Measurements from ENCODE around the gene MFAP4. TPM values are rescaled to one million over a fixed set of nuclear protein-coding genes. Genes with fewer than 3 reads are reported as not detected.

MFAP4 gene
- total and polyA plus RNA-seq, 12 donors = 7.2 to 84.5 (median 31.9) TPM

GRCh38 chr17:19388791-19389785, 2.1 kb upstream of the MFAP4 start:
- Histone ChIP-seq H3K4me3 (no peak overlapping the region), H3K27me3 (no peaks in the 10 kb centered on the region), H3K36me3 (replicated peaks in 1 of 2) (peaks cover 0 to 5% of the 10 kb centered on the region in 2 donors), H3K27ac (peak overlapping the region; percentile 40 to 96 (median 73)), H3K9me3 (replicated peaks in 1 of 3) (no peaks in the 10 kb centered on the region), H3K4me1 (replicated peaks in 1 of 2) (peaks cover 38 to 60% of the 10 kb centered on the region in 2 donors)
- TF ChIP-seq CTCF (IDR thresholded peaks at IDR 0.05) = no peak
- no peak for TF ChIP-seq POLR2A (IDR thresholded peaks at IDR 0.05)
- intact Hi-C loops (cut with DNase I) = no loop called here
- DNase-seq = peak; percentile 77 to 98 (median 95)
- 71 to 81% (median 77%) methylated on average over 5 of the region's 5 CpGs for WGBS, 4 donors

GRCh38 chr17:19387921-19388521, 1.0 kb upstream of the MFAP4 start:
- TF ChIP-seq POLR2A (IDR thresholded peaks at IDR 0.05) = no peak
- no peak for TF ChIP-seq CTCF (IDR thresholded peaks at IDR 0.05)
- Histone ChIP-seq H3K27ac (peak overlapping the region; percentile 40 to 96 (median 73)), H3K9me3 (replicated peaks in 1 of 3) (no peaks in the 10 kb centered on the region), H3K4me3 (no peak overlapping the region), H3K27me3 (no peaks in the 10 kb centered on the region), H3K36me3 (replicated peaks in 1 of 2) (peaks cover 0 to 16% of the 10 kb centered on the region in 2 donors), H3K4me1 (replicated peaks in 1 of 2) (peaks cover 38 to 64% of the 10 kb centered on the region in 2 donors)
- intact Hi-C loops (cut with DNase I) = no loop called here
- DNase-seq = peak in 5 of 7 donors; percentile 65 to 73 (median 66)
- WGBS, 4 donors = 72 to 100% (median 83%) methylated on average over 2 of the region's 2 CpGs

- no peak overlapping the region for H3K4me3 ChIP-seq
- peak; percentile 58 to 89 (median 85) for DNase-seq
These were observed 700 bp downstream of the MFAP4 start for GRCh38 chr17:19386051-19386929.

More at GRCh38 chr17:19386051-19386929, 700 bp downstream of the MFAP4 start:
- Histone ChIP-seq H3K4me1 (replicated peaks in 1 of 2) (peaks cover 38 to 64% of the 10 kb centered on the region in 2 donors), H3K27ac (peak overlapping the region; percentile 66 to 96 (median 73)), H3K36me3 (replicated peaks in 1 of 2) (peaks cover 0 to 33% of the 10 kb centered on the region in 2 donors), H3K9me3 (replicated peaks in 1 of 3) (no peaks in the 10 kb centered on the region), H3K27me3 (no peaks in the 10 kb centered on the region)
- TF ChIP-seq CTCF (IDR thresholded peaks at IDR 0.05) (no peak), POLR2A (IDR thresholded peaks at IDR 0.05) (peak in 1 of 2 donors; percentile 57)
- WGBS, 4 donors = 47 to 62% (median 51%) methylated on average over 12 to 20 of the region's 20 CpGs
- intact Hi-C loops (cut with DNase I) = no loop called here
